IPS-18c (cell line): ENCODE data around the gene LPP.

Experiments used
- H3K4me3 ChIP-seq: 2 replicates; pipeline ENCODE4 v1.7.0; 2013; ENCODE audit warnings: low read depth, mild to moderate bottlenecking, low read length, moderate library complexity; ENCODE audit not compliant: insufficient read depth
- H3K9me3 ChIP-seq: one replicate; pipeline ENCODE4 v1.6.1; 2013; ENCODE audit warnings: mild to moderate bottlenecking, low read length, moderate library complexity; ENCODE audit not compliant: control insufficient read depth, insufficient read depth

LPP gene

GRCh38 chr3:188796122-188796631, 642.2 kb downstream of the LPP start:
- H3K9me3 ChIP-seq = no peaks in the 10 kb centered on the region
- H3K4me3 ChIP-seq = no peak overlapping the region

- Histone ChIP-seq H3K4me3 (no peak overlapping the region), H3K9me3 (no peaks in the 10 kb centered on the region)
Measured at GRCh38 chr3:188797045-188797444, 643.1 kb downstream of the LPP start.

GRCh38 chr3:188798556-188799145, 644.7 kb downstream of the LPP start:
- no peak overlapping the region for H3K4me3 ChIP-seq
- no peaks in the 10 kb centered on the region for H3K9me3 ChIP-seq

GRCh38 chr3:188801393-188801792, 647.4 kb downstream of the LPP start:
- no peak overlapping the region for H3K4me3 ChIP-seq
- no peaks in the 10 kb centered on the region for H3K9me3 ChIP-seq

GRCh38 chr3:188802645-188803044, 648.7 kb downstream of the LPP start:
- H3K9me3 ChIP-seq = no peaks in the 10 kb centered on the region
- H3K4me3 ChIP-seq = no peak overlapping the region

GRCh38 chr3:188807006-188807405, 653.0 kb downstream of the LPP start:
- Histone ChIP-seq H3K4me3 (no peak overlapping the region), H3K9me3 (no peaks in the 10 kb centered on the region)

- Histone ChIP-seq H3K9me3 (no peaks in the 10 kb centered on the region), H3K4me3 (no peak overlapping the region)
Measured at GRCh38 chr3:188812198-188812597, 658.2 kb downstream of the LPP start.

- Histone ChIP-seq H3K4me3 (no peak overlapping the region), H3K9me3 (no peaks in the 10 kb centered on the region)
Measured at GRCh38 chr3:188814581-188814980, 660.6 kb downstream of the LPP start.

DNA sequence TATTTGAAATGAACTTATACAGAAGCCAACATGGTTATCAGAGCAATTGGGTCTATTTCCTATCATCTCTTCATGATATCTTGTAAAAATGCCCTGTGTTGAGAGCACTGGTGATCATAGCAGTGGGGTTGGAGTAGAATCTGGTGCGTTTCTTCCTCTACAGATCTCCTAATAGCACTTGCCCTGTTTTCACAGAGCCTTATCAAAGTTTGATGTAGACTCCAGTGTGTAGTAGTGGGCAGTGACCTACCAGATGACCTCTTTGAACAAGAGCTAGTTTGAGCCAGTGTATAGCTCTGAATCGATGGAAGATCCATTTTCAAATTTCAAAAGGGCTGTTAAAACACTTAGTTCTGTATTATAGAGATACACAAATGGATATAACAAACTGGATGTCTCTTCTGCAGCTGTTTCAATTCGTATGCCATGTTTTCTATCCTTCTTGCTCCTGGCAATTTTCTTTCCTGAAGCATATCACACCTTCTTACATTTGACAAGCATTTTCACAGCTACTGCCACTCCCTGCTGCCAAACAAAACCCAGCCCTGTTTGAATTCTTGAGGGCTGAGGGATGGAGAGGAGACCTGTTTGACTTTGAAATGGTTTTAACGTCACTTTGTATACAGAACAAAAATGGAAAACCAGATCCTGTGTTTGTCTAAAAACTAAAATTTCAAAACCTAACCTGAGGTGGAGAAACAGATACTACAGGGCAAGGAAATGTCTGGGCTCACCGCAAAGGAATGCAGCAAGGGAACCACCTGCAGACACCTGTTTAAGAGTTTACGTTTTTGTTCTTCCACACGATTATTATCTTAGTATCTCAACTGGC, 663.4 kb downstream of the LPP start:
- no peak overlapping the region for H3K4me3 ChIP-seq
- no peaks in the 10 kb centered on the region for H3K9me3 ChIP-seq

GRCh38 chr3:188817935-188818269, 663.9 kb downstream of the LPP start:
- no peak overlapping the region for H3K4me3 ChIP-seq
- no peaks in the 10 kb centered on the region for H3K9me3 ChIP-seq

GRCh38 chr3:188818282-188818681, 664.3 kb downstream of the LPP start:
- no peak overlapping the region for H3K4me3 ChIP-seq
- H3K9me3 ChIP-seq = no peaks in the 10 kb centered on the region

DNA sequence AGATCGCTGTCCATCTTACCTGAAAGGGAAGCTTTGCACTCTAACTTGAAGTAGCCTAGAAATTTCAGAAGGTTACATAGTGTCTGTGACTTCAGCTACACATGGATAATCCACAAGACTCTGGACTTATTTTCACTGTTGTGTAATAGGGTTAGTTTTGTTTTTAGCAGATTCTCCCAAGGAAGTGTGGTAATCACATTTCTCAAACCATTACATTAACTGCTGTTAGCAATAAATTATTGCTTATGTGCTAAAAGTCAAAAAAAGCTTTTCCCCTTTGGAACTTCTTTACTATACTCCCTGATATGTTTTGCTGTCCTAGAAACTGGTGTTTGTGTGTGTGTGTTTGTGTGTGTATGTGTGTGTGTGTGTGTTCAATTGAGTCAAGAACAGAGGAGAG, 666.0 kb downstream of the LPP start:
- H3K4me3 ChIP-seq = no peak overlapping the region
- H3K9me3 ChIP-seq = no peaks in the 10 kb centered on the region

- Histone ChIP-seq H3K9me3 (no peaks in the 10 kb centered on the region), H3K4me3 (no peak overlapping the region)
Measured at GRCh38 chr3:188822004-188822403, 668.0 kb downstream of the LPP start.

DNA sequence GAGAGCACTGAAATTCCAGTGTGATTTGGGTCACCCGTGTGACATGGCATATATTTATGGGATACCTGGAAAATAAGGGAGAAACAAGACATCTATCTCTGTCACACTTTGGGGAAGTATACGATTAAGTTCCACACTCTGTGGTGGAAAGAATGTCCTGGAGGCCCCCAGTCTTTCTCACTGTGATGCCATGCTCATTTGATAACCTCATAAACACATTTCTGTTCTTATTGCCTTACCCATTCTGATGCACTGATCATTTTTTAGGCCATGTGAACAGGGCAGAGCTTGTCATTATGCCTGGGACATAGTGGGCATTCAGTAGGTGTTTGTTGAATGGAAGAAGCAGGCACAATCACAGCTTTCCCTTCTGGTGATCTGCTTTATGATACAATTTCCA, 668.5 kb downstream of the LPP start:
- H3K4me3 ChIP-seq = no peak overlapping the region

DNA sequence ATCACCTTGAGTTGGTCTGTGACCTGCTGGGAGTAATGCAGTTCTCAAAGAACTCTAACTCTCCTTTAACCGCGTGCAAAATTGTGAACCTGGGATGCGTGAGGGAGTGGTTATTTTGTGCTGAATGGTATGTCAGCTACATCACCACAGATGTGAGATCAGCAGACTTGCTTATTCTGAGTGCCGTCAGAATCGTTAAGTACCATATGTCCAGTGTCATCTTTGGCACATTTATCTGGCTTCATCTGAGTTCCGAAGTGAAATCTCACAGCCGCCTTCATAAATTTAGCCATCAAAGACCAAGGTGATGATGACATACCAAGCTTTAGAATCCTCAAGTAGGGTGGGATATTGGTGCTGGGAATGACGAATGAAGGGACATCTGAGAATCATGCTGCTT, 670.6 kb downstream of the LPP start:
- H3K9me3 ChIP-seq = no peaks in the 10 kb centered on the region
- H3K4me3 ChIP-seq = no peak overlapping the region

More for the DNA sequence above, 668.5 kb downstream of the LPP start:
- no peaks in the 10 kb centered on the region for H3K9me3 ChIP-seq

GRCh38 chr3:188825901-188826300, 671.9 kb downstream of the LPP start:
- no peak overlapping the region for H3K4me3 ChIP-seq
- no peaks in the 10 kb centered on the region for H3K9me3 ChIP-seq

DNA sequence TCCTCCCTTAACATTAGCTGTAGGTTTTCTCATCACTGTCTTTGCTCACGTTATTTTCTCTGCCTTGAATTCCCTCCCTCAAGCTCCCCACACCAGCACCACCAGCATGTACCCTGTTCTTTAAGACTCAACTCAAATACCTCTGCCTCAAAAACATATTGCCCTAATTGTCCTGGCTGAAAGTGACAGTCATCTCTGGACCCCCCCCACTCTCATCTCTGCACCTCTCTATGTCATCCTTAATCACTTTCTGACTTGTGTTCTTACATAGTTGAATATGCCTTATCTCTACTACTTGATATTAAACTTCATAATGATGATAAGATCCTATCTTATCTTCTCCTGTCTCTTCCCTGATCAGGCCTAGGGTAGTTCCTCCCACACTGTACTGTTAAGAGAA, 672.6 kb downstream of the LPP start:
- H3K4me3 ChIP-seq = no peak overlapping the region
- H3K9me3 ChIP-seq = no peaks in the 10 kb centered on the region

DNA sequence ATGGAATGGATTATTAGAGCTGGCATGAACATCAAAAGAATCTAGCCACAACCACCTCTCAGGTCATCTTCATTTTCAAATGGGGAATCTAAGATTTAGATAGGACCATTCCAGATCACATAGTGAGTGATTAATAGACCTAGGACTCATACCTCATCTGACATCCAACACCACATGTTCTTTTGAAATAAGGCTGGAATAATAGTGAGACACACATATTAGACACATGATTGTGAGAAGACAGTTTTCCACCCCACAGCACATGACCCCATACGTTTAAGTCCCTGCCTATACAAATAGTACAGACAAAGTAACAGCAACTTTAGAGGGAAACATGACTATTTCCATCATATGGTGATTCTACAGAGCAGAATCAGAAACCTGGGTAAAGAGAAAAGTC, 673.1 kb downstream of the LPP start:
- H3K4me3 ChIP-seq = no peak overlapping the region
- no peaks in the 10 kb centered on the region for H3K9me3 ChIP-seq
